HG02852 (cell line): ENCODE data around the gene ST3GAL5.

ENCODE experiments used
- ATAC-seq: cut with Tn5 transposase; IDR thresholded peaks from one replicate; pipeline ENCODE4 v1.9.1; 2021; ENCODE audit warnings: mild to moderate bottlenecking, moderate library complexity; ENCODE audit not compliant: unreplicated experiment

Gene ST3GAL5

DNA sequence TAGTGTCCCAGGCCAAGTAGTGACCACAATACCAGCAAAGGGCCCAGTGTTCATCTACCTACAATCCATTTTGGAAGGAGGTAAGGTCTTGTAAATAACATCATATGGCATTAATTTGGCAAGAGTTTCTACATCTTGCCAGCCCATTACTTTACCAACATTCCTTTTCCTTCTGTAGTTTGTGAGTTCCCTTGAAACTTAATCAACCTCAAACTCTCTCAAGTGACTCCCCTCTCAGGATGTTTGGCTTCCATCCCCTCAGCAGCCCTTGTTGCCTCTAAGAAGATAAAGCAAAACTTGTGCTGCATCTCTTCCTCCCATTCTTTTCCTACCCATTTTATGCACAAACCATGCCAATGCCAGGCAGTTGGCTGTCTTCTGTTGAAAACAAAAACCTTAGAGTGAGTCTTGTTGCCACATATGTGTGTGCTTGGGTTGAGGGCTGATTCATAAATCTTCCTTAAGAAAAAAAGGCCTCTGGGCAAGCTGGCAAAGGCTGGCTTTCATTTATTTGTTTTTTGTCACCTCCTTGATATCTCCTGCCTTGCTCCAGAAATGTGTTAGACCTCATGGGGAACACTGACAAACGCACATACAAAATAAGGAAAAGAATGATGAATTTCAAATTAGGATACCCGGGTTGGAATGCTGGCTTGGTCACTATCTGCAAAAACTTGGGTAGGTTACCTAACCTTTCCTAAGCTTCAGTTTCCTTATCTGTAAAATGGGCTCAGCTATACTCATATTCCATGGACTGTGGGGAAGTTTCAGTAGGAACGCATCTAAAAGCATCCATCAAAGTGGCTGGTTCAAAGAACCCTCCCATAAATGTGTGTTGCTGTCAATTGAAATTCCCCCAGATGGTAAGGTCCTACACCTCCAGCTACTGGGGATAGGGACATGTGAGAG lies 29.4 kb upstream of the ST3GAL5 start:
- ATAC-seq: no peak

- ATAC-seq: no peak
Observed at GRCh38 chr2:85915606-85916303, 27.0 kb upstream of the ST3GAL5 start.

DNA sequence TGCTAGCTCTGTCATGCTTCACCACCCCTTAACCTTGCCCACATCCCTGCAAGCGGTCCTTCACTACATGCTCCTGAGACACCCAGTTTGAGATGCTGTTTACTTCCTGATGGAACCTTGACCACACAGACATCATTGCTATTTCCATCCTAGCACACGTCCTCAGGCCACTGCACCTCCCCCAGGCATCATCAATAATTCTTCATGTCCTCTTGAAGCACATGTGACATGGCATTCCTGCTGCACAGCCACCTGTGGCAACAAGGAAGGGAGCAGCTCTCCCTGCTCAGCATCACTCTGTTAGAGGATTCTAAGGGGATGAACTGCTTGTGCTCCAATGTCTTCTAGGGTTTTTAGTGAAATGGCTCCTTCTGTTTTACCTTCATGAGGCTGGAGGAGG lies 26.1 kb upstream of the ST3GAL5 start:
- ATAC-seq: no peak

GRCh38 chr2:85913884-85914881 lies 25.4 kb upstream of the ST3GAL5 start:
- no peak for ATAC-seq

GRCh38 chr2:85911814-85912692 lies 23.3 kb upstream of the ST3GAL5 start:
- ATAC-seq: no peak

GRCh38 chr2:85911097-85911496 lies 22.3 kb upstream of the ST3GAL5 start:
- no peak for ATAC-seq

DNA sequence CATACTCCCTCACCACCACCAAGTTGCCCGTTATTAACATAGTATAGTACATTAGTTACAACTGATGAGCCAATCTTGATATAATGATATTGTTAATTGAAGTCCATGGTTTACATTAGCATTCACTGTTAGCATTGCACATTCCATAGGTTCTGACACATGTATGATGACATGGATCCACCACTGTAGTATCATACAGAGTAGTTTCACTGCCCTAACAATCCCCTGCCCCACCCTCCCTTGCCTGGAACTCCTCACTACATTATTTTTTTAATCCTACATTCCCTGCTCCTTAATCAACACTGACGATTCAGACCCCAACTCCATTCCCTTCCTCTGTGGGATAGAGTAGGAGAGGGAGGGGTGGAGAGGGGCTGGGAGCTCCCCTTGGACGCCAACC lies 20.2 kb upstream of the ST3GAL5 start:
- ATAC-seq: no peak

- ATAC-seq: no peak
Observed at GRCh38 chr2:85908506-85908905, 19.7 kb upstream of the ST3GAL5 start.

- no peak for ATAC-seq
Observed at GRCh38 chr2:85907671-85908157, 18.9 kb upstream of the ST3GAL5 start.

DNA sequence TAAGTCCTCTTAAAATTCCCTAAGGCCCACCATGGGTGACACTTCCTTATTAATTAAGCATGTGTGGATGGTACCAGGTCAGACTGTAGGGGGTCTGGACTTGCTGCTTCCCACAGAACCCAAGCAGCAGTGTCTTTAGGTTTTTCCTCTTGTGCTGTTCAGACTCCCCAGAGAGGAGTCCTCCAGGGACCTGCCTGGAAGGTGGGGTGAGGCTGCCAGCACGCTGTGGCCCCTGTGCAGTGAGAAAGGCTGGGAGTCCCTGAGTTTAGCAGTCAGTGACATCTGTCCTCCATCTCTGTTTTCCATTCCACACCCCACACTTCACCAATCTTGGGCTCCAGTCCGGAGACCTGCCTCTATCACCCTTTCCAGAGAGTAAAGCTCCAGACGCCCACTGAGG lies 18.0 kb upstream of the ST3GAL5 start:
- no peak for ATAC-seq

DNA sequence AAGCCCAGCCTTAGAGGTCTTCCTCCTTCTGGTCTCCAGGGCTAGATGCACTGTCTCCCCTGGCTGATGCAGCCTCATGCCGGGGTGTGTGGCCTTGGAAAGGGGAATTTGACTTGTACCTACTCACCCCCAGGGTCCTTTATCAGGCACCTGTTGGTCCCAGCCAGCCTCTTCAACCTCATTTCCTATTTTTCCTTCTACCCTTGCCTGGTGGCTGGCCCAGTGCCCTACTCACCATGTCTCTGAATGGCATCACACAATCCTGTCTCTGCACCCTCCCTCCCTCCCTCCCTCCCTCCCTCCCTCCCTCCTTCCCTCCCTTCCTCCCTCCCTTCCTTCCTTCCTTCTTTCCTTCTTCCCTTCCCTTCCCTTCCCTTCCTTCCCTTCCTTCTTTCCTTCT lies 17.1 kb upstream of the ST3GAL5 start:
- ATAC-seq: no peak

GRCh38 chr2:85905187-85905666 lies 16.4 kb upstream of the ST3GAL5 start:
- ATAC-seq: no peak

DNA sequence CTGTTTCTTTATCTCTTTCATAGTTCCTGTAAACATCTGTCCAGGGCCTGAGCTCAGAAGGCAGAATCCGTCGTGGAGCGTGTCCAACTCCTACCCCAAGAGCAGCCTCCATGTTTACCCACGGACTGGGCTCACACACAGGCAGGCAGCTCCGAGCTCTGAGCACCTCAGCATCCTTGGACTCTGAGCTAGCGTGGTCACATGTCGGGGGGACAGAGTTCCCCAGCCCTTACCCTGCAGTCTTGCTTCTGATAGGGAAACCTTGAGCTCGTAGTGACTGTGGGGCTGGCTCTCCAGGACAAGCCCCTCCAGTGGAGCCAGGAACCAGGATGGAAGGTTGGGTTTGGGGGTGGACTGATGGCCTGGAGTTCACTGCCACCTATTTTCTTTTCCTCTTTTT lies 15.1 kb upstream of the ST3GAL5 start:
- ATAC-seq: no peak

- ATAC-seq: no peak
Observed at GRCh38 chr2:85902496-85902895, 13.7 kb upstream of the ST3GAL5 start.

DNA sequence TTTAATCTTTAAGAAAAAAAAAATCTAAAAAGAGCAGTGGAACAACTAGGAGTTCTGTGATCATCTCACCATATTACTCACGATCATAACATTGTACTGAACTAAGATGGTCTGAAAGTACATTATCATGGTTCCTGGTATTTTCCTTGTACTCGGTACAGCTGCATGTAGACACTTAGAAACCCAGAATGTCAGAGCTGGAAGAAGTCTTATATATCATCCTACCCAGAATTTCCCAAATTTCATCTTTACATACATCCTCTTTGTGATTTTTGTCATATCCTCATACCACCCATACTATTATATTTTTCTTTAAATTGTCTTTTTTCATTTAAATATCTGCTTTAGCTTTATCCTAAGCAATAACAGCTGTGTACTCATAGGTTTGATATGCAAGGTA lies 12.4 kb upstream of the ST3GAL5 start:
- no peak for ATAC-seq

DNA sequence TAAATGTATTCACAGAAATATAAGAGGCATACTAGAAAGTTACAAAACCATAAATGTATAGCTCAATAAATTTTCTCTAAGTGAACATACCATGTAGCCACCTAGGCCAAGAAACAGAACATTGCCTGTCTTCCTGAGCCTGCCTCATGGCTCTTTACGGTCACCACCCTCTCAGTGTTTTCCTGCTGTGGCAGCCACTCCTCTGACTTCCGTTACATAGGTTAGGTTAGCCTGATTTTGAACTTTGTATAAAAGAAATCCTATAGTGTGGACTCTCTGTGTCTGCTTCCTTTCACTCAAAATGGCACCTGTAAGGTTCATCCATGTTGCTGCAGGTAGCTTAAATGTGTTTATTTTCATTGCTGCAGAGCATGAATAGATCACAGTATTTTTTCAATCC lies 11.6 kb upstream of the ST3GAL5 start:
- ATAC-seq: no peak

GRCh38 chr2:85899849-85900248 lies 11.1 kb upstream of the ST3GAL5 start:
- ATAC-seq: no peak

DNA sequence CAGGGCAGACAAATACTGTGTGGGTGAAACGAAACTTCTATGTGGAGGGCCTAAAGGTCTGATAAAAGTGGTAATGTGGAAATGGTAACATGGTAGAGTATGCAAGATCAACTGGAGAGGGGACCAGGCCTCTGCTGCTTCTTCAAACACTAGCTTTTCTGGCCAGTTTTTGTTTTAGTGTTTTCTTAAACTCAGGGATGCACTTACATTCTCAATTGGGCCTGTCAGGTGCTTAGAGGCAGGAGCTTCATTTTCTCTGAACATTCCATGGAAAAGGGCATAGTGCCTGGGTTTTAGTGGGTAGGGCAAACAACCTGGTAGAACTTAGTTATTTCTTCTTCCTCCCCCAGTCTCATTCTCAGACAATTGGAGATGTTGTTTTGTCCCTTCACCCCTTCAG lies 10.5 kb upstream of the ST3GAL5 start:
- no peak for ATAC-seq

DNA sequence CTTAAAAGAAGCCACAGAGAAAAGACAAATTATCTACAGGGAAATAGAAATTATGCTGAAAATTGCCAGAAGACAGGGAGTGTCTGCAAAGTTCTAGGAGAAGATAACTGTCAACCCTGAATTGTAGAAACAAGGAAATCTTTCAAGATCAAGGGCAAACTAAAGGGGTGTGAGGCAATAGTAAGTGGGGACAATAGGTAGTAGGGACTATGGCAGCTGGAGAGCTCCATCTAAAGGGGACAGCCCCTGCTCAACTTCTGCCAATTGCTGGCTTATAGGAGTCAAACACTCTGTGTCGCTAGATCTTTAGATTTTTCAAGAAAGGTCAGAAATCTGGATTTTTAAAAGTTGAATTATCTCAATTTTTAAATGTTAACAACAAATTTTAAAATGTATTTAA lies 10.1 kb upstream of the ST3GAL5 start:
- no peak for ATAC-seq
